ENCODE data around the gene PPP1R11. TPM values are rescaled to one million over a fixed set of nuclear protein-coding genes. Genes with fewer than 3 reads are reported as not detected.

PPP1R11 gene
- total RNA-seq, 1 experiment from 2014 or later = 49.5 TPM

DNA sequence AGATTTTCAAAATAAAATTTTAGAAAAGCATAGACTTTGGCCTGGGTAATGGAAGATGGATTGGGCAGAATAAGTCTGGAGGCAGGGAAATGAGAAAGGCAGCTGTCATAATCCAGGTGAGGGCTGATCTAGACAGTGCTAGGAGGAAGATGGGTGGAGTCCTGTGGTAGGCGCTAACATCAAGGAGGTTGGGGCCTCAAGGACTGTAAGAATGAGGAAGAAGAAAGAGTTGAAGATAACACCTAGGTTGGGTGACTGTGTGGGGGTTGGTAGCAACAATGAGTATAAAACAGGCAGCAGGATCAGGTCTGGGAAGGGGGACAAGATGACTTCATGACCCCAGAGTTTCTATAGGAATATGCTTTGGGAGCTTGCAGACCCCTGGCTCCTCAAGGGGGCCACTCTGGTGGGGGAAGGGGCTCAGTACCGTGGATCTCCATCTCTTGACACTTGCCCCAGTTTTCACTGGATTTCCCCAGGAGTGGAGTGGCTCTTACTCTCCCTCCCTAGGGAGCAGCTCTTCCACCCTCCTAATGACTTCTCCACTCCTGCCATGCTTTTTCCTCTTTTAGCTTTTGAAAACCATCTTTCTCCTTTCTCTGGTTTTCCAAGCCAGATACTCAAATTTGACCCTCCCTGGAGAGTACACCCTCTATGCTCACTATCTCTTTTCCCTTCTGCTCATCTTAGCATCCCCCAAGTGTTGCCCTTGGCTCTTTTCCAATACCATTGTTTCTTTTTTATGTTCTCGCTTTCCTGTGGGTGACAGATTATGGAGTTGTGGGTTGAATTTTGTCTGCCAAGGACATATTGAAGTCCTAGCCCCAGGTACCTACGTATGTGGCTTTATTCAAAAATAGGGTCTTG is 31.1 kb downstream of the PPP1R11 start:
- Histone ChIP-seq H3K4me1 (ENCODE audit: insufficient read depth, low read length) (peaks cover 39% of the 10 kb centered on the region), H3K27ac (ENCODE audit: low read length) (no peak overlapping the region), H3K9me2 (replicated peaks; ENCODE audit: low read length) (no peaks in the 10 kb centered on the region), H3K27me3 (ENCODE audit: low read length) (no peaks in the 10 kb centered on the region), H3K4me3 (ENCODE audit: low read length) (no peak overlapping the region), H2AFZ (ENCODE audit: low read length) (no peak overlapping the region), H3K9ac (ENCODE audit: low read length) (no peak overlapping the region), H3K9me3 (ENCODE audit: low read length) (no peaks in the 10 kb centered on the region), H3F3A (ENCODE audit: low read length, unreplicated experiment) (no peaks in the 10 kb centered on the region), H3K36me3 (ENCODE audit: low read depth, low read length) (no peaks in the 10 kb centered on the region), H4K20me1 (ENCODE audit: low read length) (no peaks in the 10 kb centered on the region), H3K4me2 (ENCODE audit: low read length) (no peak overlapping the region), H3K79me2 (ENCODE audit: low read length) (no peaks in the 10 kb centered on the region)
- BruUV-seq (replicated peaks) = no TSS peak
- ATAC-seq (no peak), DNase-seq (no peak)
- CTCF ChIA-PET = no interaction called here
- TF ChIP-seq, protein P1, sequence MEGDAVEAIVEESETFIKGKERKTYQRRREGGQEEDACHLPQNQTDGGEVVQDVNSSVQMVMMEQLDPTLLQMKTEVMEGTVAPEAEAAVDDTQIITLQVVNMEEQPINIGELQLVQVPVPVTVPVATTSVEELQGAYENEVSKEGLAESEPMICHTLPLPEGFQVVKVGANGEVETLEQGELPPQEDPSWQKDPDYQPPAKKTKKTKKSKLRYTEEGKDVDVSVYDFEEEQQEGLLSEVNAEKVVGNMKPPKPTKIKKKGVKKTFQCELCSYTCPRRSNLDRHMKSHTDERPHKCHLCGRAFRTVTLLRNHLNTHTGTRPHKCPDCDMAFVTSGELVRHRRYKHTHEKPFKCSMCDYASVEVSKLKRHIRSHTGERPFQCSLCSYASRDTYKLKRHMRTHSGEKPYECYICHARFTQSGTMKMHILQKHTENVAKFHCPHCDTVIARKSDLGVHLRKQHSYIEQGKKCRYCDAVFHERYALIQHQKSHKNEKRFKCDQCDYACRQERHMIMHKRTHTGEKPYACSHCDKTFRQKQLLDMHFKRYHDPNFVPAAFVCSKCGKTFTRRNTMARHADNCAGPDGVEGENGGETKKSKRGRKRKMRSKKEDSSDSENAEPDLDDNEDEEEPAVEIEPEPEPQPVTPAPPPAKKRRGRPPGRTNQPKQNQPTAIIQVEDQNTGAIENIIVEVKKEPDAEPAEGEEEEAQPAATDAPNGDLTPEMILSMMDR (conservative IDR thresholded peaks at IDR 0.05; ENCODE audit: low read depth, low read length) = no peak
- TF ChIP-seq EZH2phosphoT487 (IDR thresholded peaks at IDR 0.05; ENCODE audit: borderline replicate concordance, low read length) (no peak), EZH2 (IDR thresholded peaks at IDR 0.05; ENCODE audit: low read length, unreplicated experiment) (no peak)
- intact Hi-C loops (cut with micrococcal nuclease) = no loop called here
- POLR2A ChIA-PET (ENCODE audit: unreplicated experiment) = no interaction called here

DNA sequence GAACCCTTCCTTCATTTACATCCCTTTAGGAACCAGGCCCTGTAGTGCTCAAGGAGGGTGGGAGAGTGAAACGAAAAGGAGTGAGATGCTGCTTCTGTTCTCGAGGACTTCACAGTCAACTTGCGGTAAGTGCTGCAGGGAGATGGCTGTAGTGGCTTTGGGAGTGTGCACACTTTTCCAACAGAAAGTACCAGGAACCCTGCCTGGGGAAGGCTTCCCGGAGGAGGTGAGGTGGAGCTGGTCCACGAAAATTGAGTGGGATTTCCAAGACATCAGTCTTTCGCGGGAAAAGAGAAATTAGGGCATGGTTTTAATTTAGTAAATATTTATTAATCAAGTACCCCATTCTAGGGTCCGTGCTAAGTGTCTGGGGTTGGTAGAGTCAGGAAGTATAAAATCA is 33.2 kb downstream of the PPP1R11 start:
- H3K4me1 ChIP-seq (ENCODE audit: insufficient read depth, low read length) = peaks cover 40% of the 10 kb centered on the region
- H3K9ac ChIP-seq (ENCODE audit: low read length) = peak overlapping the region; percentile 42; the same call in 1 of the 2 replicates
- CTCF ChIA-PET = no interaction called here
- H3K27me3 ChIP-seq (ENCODE audit: low read length) = no peaks in the 10 kb centered on the region
- H3K4me3 ChIP-seq (ENCODE audit: low read length) = peak overlapping the region; percentile 75
- peak overlapping the region; percentile 90 for H3K4me2 ChIP-seq (ENCODE audit: low read length)
- BruUV-seq (replicated peaks) = TSS peak; percentile 30
- H2AFZ ChIP-seq (ENCODE audit: low read length) = peak overlapping the region; percentile 92
- no peaks in the 10 kb centered on the region for H3K9me2 ChIP-seq (replicated peaks; ENCODE audit: low read length)
- H3K9me3 ChIP-seq (ENCODE audit: low read length) = no peaks in the 10 kb centered on the region
- intact Hi-C loops (cut with micrococcal nuclease) = loop anchor here (2.0 kb wide), 2 partner anchors 25 to 309 kb away; partner anchors contain the start of gene RNF39
- POLR2A ChIA-PET (ENCODE audit: unreplicated experiment) = no interaction called here
- no peaks in the 10 kb centered on the region for H3F3A ChIP-seq (ENCODE audit: low read length, unreplicated experiment)
- H3K36me3 ChIP-seq (ENCODE audit: low read depth, low read length) = no peaks in the 10 kb centered on the region
- no peak for TF ChIP-seq EZH2 (IDR thresholded peaks at IDR 0.05; ENCODE audit: low read length, unreplicated experiment)
- TF ChIP-seq, protein P1 (conservative IDR thresholded peaks at IDR 0.05; ENCODE audit: low read depth, low read length) = no peak
- TF ChIP-seq EZH2phosphoT487 (IDR thresholded peaks at IDR 0.05; ENCODE audit: borderline replicate concordance, low read length) = no peak
- H3K27ac ChIP-seq (ENCODE audit: low read length) = no peak overlapping the region
- ATAC-seq (no peak), DNase-seq (no peak)
- no peaks in the 10 kb centered on the region for H3K79me2 ChIP-seq (ENCODE audit: low read length)
- no peaks in the 10 kb centered on the region for H4K20me1 ChIP-seq (ENCODE audit: low read length)

All from PC-3 (cell line).